Hepatocyte (in vitro differentiated cells): ENCODE results near the gene DUXA. TPM values are rescaled to one million over a fixed set of nuclear protein-coding genes. Genes with fewer than 3 reads are reported as not detected.
"Not testable (repeated sequence)": the region's sequence is repeated elsewhere in the genome, so short reads cannot be mapped to it uniquely, and the experiment has no call there.

Experiments used
- DNase-seq: peaks from one replicate; pipeline ENCODE4 v3.0.0-alpha.2; 2016; ENCODE audit warnings: low spot score
- H2AFZ ChIP-seq: fragments of 200-600 bp; sonication (generic); 2 replicates; pipeline ENCODE4 v1.6.0; 2016; ENCODE audit warnings: antibody characterized with exemption, mild to moderate bottlenecking
- H3K27ac ChIP-seq: fragments of 200-600 bp; sonication (generic); 2 replicates; pipeline ENCODE4 v1.5.1; 2016; ENCODE audit warnings: mild to moderate bottlenecking
- H3K27me3 ChIP-seq: fragments of 200-600 bp; sonication (generic); 2 replicates; pipeline ENCODE4 v1.6.1; 2016
- H3K36me3 ChIP-seq: fragments of 200-600 bp; sonication (generic); replicated peaks from 2 replicates; pipeline ENCODE4 v1.5.1; 2016; ENCODE audit warnings: low read depth; ENCODE audit not compliant: insufficient read depth
- H3K4me1 ChIP-seq: fragments of 200-600 bp; sonication (generic); 2 replicates; pipeline ENCODE4 v1.5.1; 2016; ENCODE audit warnings: mild to moderate bottlenecking, moderate library complexity; ENCODE audit not compliant: insufficient read depth
- H3K4me2 ChIP-seq: fragments of 200-600 bp; sonication (generic); 2 replicates; pipeline ENCODE4 v1.6.0; 2016
- H3K4me3 ChIP-seq: fragments of 200-600 bp; sonication (generic); 2 replicates; pipeline ENCODE4 v1.5.1; 2016; ENCODE audit warnings: mild to moderate bottlenecking
- H3K79me2 ChIP-seq: fragments of 200-600 bp; sonication (generic); 2 replicates; pipeline ENCODE4 v1.6.0; 2017; ENCODE audit warnings: mild to moderate bottlenecking
- H3K9me2 ChIP-seq: fragments of 200-600 bp; sonication (generic); replicated peaks from 2 replicates; pipeline ENCODE4 v1.6.0; 2017; ENCODE audit warnings: mild to moderate bottlenecking; ENCODE audit not compliant: insufficient read depth
- H3K9me3 ChIP-seq: fragments of 200-600 bp; sonication (generic); 2 replicates; pipeline ENCODE4 v1.5.1; 2016; ENCODE audit warnings: low read depth, mild to moderate bottlenecking
- H4K20me1 ChIP-seq: fragments of 200-600 bp; sonication (generic); 2 replicates; pipeline ENCODE4 v1.6.0; 2016; ENCODE audit warnings: mild to moderate bottlenecking; ENCODE audit not compliant: insufficient read depth, poor library complexity, severe bottlenecking
- CTCF ChIP-seq: fragments of 200-600 bp; sonication (generic); IDR thresholded peaks from 2 replicates; pipeline ENCODE4 v1.5.1; 2016; ENCODE audit warnings: antibody characterized with exemption, mild to moderate bottlenecking; ENCODE audit not compliant: poor library complexity
- EZH2 ChIP-seq: fragments of 200-600 bp; sonication (generic); IDR thresholded peaks from 2 replicates; pipeline ENCODE4 v1.6.1; 2016; ENCODE audit warnings: antibody characterized with exemption, mild to moderate bottlenecking, borderline replicate concordance
- EZH2phosphoT487 ChIP-seq: fragments of 200-600 bp; sonication (generic); IDR thresholded peaks from one replicate; pipeline ENCODE4 v1.6.1; 2018; ENCODE audit warnings: antibody characterized with exemption, mild to moderate bottlenecking, low read depth, moderate library complexity; ENCODE audit not compliant: unreplicated experiment, severe bottlenecking
- WGBS: methylation state at CpG from one replicate; pipeline ENCODE4 v1.1.6; 2016; ENCODE audit warnings: low lambda C conversion rate; ENCODE audit errors: missing lambda C conversion rate; 5-methylcytosine and 5-hydroxymethylcytosine counted together
- polyA plus RNA-seq: library from polyadenylated mRNA; unstranded; fragments of >200 nt; fragmentation: Nextera tagmentation; extraction: Ambion mirVana; gene quantifications from 2 replicates; pipeline ENCODE4 v1.2.1, GENCODE V29; 2016
- total RNA-seq: library from RNA; depleted of rRNA; stranded (reverse); fragments of >200 nt; gene quantifications from 2 replicates; pipeline ENCODE4 v1.2.3, GENCODE V29; 2014

The DUXA gene
- total and polyA plus RNA-seq, 2 experiments from 2014 or later, result not detected

DNA sequence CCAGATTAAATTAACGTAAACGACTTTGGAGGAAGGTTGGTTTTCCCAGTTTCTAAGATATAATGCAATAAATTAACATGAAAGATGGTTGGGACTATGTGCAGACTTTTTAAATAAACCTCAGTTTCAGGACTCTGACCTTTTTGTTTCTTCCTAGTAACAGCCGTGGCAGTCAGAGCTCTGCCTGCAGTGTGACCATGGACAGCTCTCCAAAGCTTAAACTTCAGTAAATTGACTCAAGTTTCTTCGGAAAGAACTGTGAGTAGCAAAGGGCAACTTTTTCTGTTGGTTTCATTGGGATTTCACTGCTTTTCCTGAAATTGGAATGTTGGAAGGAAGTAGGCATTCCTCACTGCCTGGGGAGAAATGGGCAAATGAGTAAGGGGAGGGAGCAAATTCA lies 43.4 kb downstream of the DUXA start:
- H4K20me1 ChIP-seq, result no peaks in the 10 kb centered on the region
- 75% methylated on average over 4 of the region's 4 CpGs for whole genome bisulfite sequencing
- H3K36me3 ChIP-seq, result no peaks in the 10 kb centered on the region
- H3K79me2 ChIP-seq, result no peaks in the 10 kb centered on the region
- no peaks in the 10 kb centered on the region for H3K27me3 ChIP-seq
- H2AFZ ChIP-seq, result no peak overlapping the region
- no peak for TF ChIP-seq EZH2
- TF ChIP-seq CTCF, result no peak
- no peak for TF ChIP-seq EZH2phosphoT487
- no peak for DNase-seq
- no peak overlapping the region for H3K4me3 ChIP-seq
- H3K4me1 ChIP-seq, result no peaks in the 10 kb centered on the region
- H3K27ac ChIP-seq, result no peak overlapping the region
- H3K4me2 ChIP-seq, result no peak overlapping the region
- no peaks in the 10 kb centered on the region for H3K9me2 ChIP-seq
- no peaks in the 10 kb centered on the region for H3K9me3 ChIP-seq

DNA sequence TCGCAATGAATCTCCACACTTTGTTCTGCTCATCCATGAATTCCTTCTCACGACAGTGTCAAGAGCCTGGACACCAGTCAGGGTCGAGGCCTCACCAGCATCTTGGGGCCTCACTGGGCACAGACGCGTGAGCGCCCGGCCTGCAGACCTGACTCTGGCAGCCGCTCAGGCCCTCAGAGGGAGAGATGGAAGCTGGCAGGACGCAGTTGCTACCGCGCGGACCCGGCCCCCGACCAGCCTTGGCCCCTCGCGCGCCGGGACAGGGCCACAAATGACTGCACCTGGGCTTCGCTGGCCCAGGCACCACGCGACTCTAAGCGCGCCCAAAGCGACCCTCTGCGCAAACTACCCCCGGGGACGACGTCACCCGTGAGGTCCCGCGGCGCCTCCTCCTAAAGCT lies 48.4 kb downstream of the DUXA start:
- Histone ChIP-seq H3K9me3 (no peaks in the 10 kb centered on the region), H2AFZ (no peak overlapping the region), H3K36me3 (no peaks in the 10 kb centered on the region), H3K4me3 (no peak overlapping the region), H3K9me2 (no peaks in the 10 kb centered on the region), H3K4me1 (no peaks in the 10 kb centered on the region), H3K79me2 (no peaks in the 10 kb centered on the region), H3K27me3 (no peaks in the 10 kb centered on the region), H3K4me2 (no peak overlapping the region), H3K27ac (no peak overlapping the region), H4K20me1 (no peaks in the 10 kb centered on the region)
- TF ChIP-seq CTCF, result no peak
- DNase-seq, result no peak
- 96% methylated on average over 32 of the region's 32 CpGs for WGBS

DNA sequence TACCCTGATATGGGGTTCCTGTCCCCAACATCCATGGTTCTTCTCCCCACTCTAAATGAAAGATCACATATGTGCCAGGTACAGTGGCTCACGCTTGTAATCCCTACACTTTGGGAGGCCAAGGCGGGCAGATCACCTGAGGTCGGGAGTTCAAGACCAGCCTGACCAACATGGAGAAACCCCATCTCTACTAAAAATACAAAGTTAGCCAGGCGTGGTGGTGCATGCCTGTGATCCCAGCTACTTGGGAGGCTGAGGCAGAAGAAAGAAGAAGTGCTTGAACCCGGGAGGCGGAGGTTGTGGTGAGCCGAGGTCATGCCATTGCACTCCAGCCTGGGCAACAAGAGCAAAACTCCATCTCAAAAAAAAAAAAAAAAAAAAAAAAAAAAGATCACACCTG lies 53.8 kb downstream of the DUXA start:
- not testable (repeated sequence) for H3K9me2 ChIP-seq, H3K4me2 ChIP-seq, H3K27me3 ChIP-seq, H2AFZ ChIP-seq, H3K4me1 ChIP-seq, H4K20me1 ChIP-seq, DNase-seq, H3K9me3 ChIP-seq, H3K4me3 ChIP-seq, H3K27ac ChIP-seq, H3K36me3 ChIP-seq, H3K79me2 ChIP-seq
- 73% methylated on average over 7 of the region's 7 CpGs for WGBS

DNA sequence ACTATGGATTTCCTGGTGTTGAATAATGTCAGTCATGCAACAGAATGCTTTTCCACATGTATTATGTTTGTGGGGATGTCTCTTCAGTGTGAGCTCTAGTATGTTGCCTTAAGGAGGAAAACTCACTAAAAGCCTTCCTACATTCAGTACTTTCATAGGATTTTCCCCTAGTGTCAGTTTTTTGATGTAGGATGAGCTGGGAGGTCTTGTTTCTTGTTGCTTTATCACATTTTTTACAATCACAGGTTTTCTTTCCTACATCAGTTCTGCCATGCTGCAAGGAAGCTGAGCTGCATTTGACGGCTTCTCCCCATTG lies 56.0 kb downstream of the DUXA start:
- 96% methylated on average over 1 of the region's 1 CpG for WGBS
- H3K9me2 ChIP-seq, result no peaks in the 10 kb centered on the region
- no peaks in the 10 kb centered on the region for H4K20me1 ChIP-seq
- H3K9me3 ChIP-seq, result peaks cover 7% of the 10 kb centered on the region
- H3K4me1 ChIP-seq, result no peaks in the 10 kb centered on the region
- TF ChIP-seq EZH2phosphoT487 (no peak), EZH2 (no peak), CTCF (no peak)
- no peaks in the 10 kb centered on the region for H3K36me3 ChIP-seq
- H3K4me3 ChIP-seq, result no peak overlapping the region
- H3K27me3 ChIP-seq, result no peaks in the 10 kb centered on the region
- no peak overlapping the region for H3K27ac ChIP-seq
- H2AFZ ChIP-seq, result no peak overlapping the region
- H3K79me2 ChIP-seq, result no peaks in the 10 kb centered on the region
- no peak overlapping the region for H3K4me2 ChIP-seq
- DNase-seq, result no peak
